Neural progenitor cell (in vitro differentiated cells): ENCODE measurements around the gene MAP3K3. TPM values are rescaled to one million over a fixed set of nuclear protein-coding genes. Genes with fewer than 3 reads are reported as not detected.

ENCODE experiments used
- DNase-seq: peaks from one replicate; pipeline ENCODE4 v3.0.0-alpha.2; 2016; ENCODE audit warnings: low spot score
- H2AFZ ChIP-seq: fragments of 200-600 bp; sonication (generic); replicated peaks from 2 replicates; pipeline ENCODE4 v1.6.1; 2016; ENCODE audit warnings: antibody characterized with exemption
- H3F3A ChIP-seq: fragments of 200-600 bp; sonication (generic); 2 replicates; pipeline ENCODE4 v1.6.1; 2016; ENCODE audit warnings: antibody characterized with exemption, low read depth
- H3K27ac ChIP-seq: fragments of 200-600 bp; sonication (generic); 2 replicates; pipeline ENCODE4 v1.5.1; 2016; ENCODE audit warnings: mild to moderate bottlenecking
- H3K27me3 ChIP-seq: fragments of 200-600 bp; sonication (generic); 2 replicates; pipeline ENCODE4 v1.6.1; 2016; ENCODE audit warnings: mild to moderate bottlenecking, moderate library complexity
- H3K36me3 ChIP-seq: fragments of 200-600 bp; sonication (generic); 2 replicates; pipeline ENCODE4 v1.5.1; 2016
- H3K4me1 ChIP-seq: fragments of 200-600 bp; sonication (generic); 2 replicates; pipeline ENCODE4 v1.6.1; 2016; ENCODE audit warnings: mixed run types
- H3K4me2 ChIP-seq: fragments of 200-600 bp; sonication (generic); 2 replicates; pipeline ENCODE4 v1.6.1; 2016
- H3K4me3 ChIP-seq: fragments of 200-600 bp; sonication (generic); 2 replicates; pipeline ENCODE4 v1.5.1; 2016
- H3K79me2 ChIP-seq: fragments of 200-600 bp; sonication (generic); 2 replicates; pipeline ENCODE4 v1.6.1; 2016; ENCODE audit warnings: low read depth
- H3K9ac ChIP-seq: fragments of 200-600 bp; sonication (generic); 2 replicates; pipeline ENCODE4 v1.6.1; 2016
- H3K9me3 ChIP-seq: fragments of 200-600 bp; sonication (generic); 2 replicates; pipeline ENCODE4 v1.5.1; 2016; ENCODE audit warnings: low read depth
- H4K20me1 ChIP-seq: fragments of 200-600 bp; sonication (generic); 2 replicates; pipeline ENCODE4 v1.6.1; 2016; ENCODE audit warnings: low read depth
- H3K27ac Mint-ChIP-seq: 3 replicates; pipeline ENCODE4 v1.8.0; 2021; ENCODE audit warnings: mixed read lengths
- H3K27me3 Mint-ChIP-seq: 2 replicates; pipeline ENCODE4 v1.8.0; 2022; ENCODE audit warnings: low read depth, mild to moderate bottlenecking, inconsistent platforms, moderate library complexity, mixed read lengths; ENCODE audit not compliant: insufficient read depth
- H3K36me3 Mint-ChIP-seq: 3 replicates; pipeline ENCODE4 v1.8.0; 2021; ENCODE audit warnings: mixed read lengths
- H3K4me1 Mint-ChIP-seq: 3 replicates; pipeline ENCODE4 v1.8.0; 2021; ENCODE audit warnings: mixed read lengths
- H3K4me3 Mint-ChIP-seq: 3 replicates; pipeline ENCODE4 v1.8.0; 2021; ENCODE audit warnings: mild to moderate bottlenecking, moderate library complexity, mixed read lengths
- H3K9me3 Mint-ChIP-seq: 3 replicates; pipeline ENCODE4 v1.8.0; 2020; ENCODE audit warnings: mixed read lengths
- CTCF ChIP-seq: fragments of 200-600 bp; sonication (generic); IDR thresholded peaks from 2 replicates; pipeline ENCODE4 v1.5.1; 2017; ENCODE audit warnings: antibody characterized with exemption, mild to moderate bottlenecking
- EZH2 ChIP-seq: fragments of 200-600 bp; sonication (generic); IDR thresholded peaks from 2 replicates; pipeline ENCODE4 v1.6.1; 2017; ENCODE audit warnings: antibody characterized with exemption, mild to moderate bottlenecking, moderate library complexity
- EZH2phosphoT487 ChIP-seq: fragments of 200-600 bp; sonication (generic); IDR thresholded peaks from 2 replicates; pipeline ENCODE4 v1.6.1; 2017; ENCODE audit warnings: antibody characterized with exemption
- total RNA-seq: library from RNA; depleted of rRNA; stranded (reverse); fragments of >200 nt; gene quantifications from 2 replicates; pipeline ENCODE4 v1.2.3, GENCODE V29; 2015; ENCODE audit warnings: low replicate concordance

MAP3K3 gene
- total RNA-seq, 1 donor from 2014 or later = 21.6 TPM

DNA sequence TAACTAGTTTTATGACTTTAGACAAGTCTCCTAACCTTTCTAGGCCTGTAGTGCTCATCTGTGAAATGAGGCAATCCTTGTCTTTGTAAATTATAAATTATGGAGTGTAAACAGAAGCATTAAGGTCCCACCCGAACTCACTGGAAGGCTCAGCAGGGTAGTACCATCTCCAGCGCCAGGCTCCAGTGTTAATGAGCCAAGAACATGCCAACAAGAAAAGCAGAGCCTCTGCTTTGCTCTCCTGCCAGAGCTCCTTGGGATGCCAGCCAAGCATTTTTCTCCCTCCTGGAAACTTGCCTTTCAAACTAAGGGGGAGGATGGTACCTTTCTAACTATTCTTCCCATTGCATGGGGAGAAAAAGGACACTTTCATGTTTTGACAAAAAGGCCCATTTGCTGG lies 62.8 kb downstream of the MAP3K3 start:
- H3K9me3 ChIP-seq = no peaks in the 10 kb centered on the region
- no peak overlapping the region for H3K9ac ChIP-seq
- H3K36me3 ChIP-seq = no peaks in the 10 kb centered on the region
- H3F3A ChIP-seq = no peaks in the 10 kb centered on the region
- no peaks in the 10 kb centered on the region for H4K20me1 ChIP-seq
- H3K27me3 ChIP-seq = no peaks in the 10 kb centered on the region
- TF ChIP-seq EZH2 = no peak
- TF ChIP-seq CTCF = no peak
- no peak for TF ChIP-seq EZH2phosphoT487
- no peak for DNase-seq
- peaks cover 3% of the 10 kb centered on the region for H3K27me3 Mint-ChIP-seq
- H2AFZ ChIP-seq = no peak overlapping the region
- peaks cover 13% of the 10 kb centered on the region for H3K36me3 Mint-ChIP-seq
- H3K27ac Mint-ChIP-seq = no peak overlapping the region
- H3K4me2 ChIP-seq = no peak overlapping the region
- no peak overlapping the region for H3K27ac ChIP-seq
- H3K9me3 Mint-ChIP-seq = no peaks in the 10 kb centered on the region
- peaks cover 4% of the 10 kb centered on the region for H3K4me1 Mint-ChIP-seq
- H3K4me3 Mint-ChIP-seq = no peak overlapping the region
- no peaks in the 10 kb centered on the region for H3K4me1 ChIP-seq
- H3K79me2 ChIP-seq = no peaks in the 10 kb centered on the region
- no peak overlapping the region for H3K4me3 ChIP-seq

- no peak overlapping the region for H3K27ac ChIP-seq
- no peaks in the 10 kb centered on the region for H3K4me1 ChIP-seq
- no peak overlapping the region for H3K4me2 ChIP-seq
- H3K9ac ChIP-seq = no peak overlapping the region
- no peak overlapping the region for H3K27ac Mint-ChIP-seq
- no peak for TF ChIP-seq EZH2
- TF ChIP-seq EZH2phosphoT487 = no peak
- no peak for TF ChIP-seq CTCF
- no peak overlapping the region for H3K4me3 Mint-ChIP-seq
- H3K36me3 Mint-ChIP-seq = peaks cover 13% of the 10 kb centered on the region
- H3K36me3 ChIP-seq = no peaks in the 10 kb centered on the region
- peaks cover 4% of the 10 kb centered on the region for H3K4me1 Mint-ChIP-seq
- no peaks in the 10 kb centered on the region for H3K79me2 ChIP-seq
- H3K4me3 ChIP-seq = no peak overlapping the region
- no peaks in the 10 kb centered on the region for H3K27me3 ChIP-seq
- peaks cover 3% of the 10 kb centered on the region for H3K27me3 Mint-ChIP-seq
- no peaks in the 10 kb centered on the region for H3K9me3 ChIP-seq
- H2AFZ ChIP-seq = no peak overlapping the region
- no peaks in the 10 kb centered on the region for H3K9me3 Mint-ChIP-seq
- no peaks in the 10 kb centered on the region for H4K20me1 ChIP-seq
- no peak for DNase-seq
- no peaks in the 10 kb centered on the region for H3F3A ChIP-seq
Measured at GRCh38 chr17:63685578-63685977, 63.4 kb downstream of the MAP3K3 start.

GRCh38 chr17:63686138-63686685 lies 64.0 kb downstream of the MAP3K3 start:
- Histone ChIP-seq H3K36me3 (no peaks in the 10 kb centered on the region), H3K9me3 (no peaks in the 10 kb centered on the region), H3K79me2 (no peaks in the 10 kb centered on the region), H4K20me1 (no peaks in the 10 kb centered on the region), H3K4me2 (no peak overlapping the region), H3F3A (no peaks in the 10 kb centered on the region), H3K9ac (no peak overlapping the region), H3K4me1 (no peaks in the 10 kb centered on the region), H2AFZ (no peak overlapping the region), H3K27ac (no peak overlapping the region), H3K4me3 (no peak overlapping the region), H3K27me3 (no peaks in the 10 kb centered on the region)
- H3K27ac Mint-ChIP-seq = no peak overlapping the region
- no peaks in the 10 kb centered on the region for H3K9me3 Mint-ChIP-seq
- H3K4me3 Mint-ChIP-seq = no peak overlapping the region
- H3K4me1 Mint-ChIP-seq = peaks cover 3% of the 10 kb centered on the region
- peaks cover 6% of the 10 kb centered on the region for H3K27me3 Mint-ChIP-seq
- no peak for DNase-seq
- TF ChIP-seq EZH2 (no peak), EZH2phosphoT487 (no peak), CTCF (no peak)
- H3K36me3 Mint-ChIP-seq = peaks cover 15% of the 10 kb centered on the region
